Femur (tissue), 1 donor: Measurements from ENCODE around the gene ANGPTL4.

ENCODE experiments used
- DNase-seq: peaks from one replicate; pipeline ENCODE4 v3.0.0-alpha.2; 2017

Gene ANGPTL4

GRCh38 chr19:8421484-8422461 lies 57.8 kb downstream of the ANGPTL4 start:
- DNase-seq, result no peak

DNA sequence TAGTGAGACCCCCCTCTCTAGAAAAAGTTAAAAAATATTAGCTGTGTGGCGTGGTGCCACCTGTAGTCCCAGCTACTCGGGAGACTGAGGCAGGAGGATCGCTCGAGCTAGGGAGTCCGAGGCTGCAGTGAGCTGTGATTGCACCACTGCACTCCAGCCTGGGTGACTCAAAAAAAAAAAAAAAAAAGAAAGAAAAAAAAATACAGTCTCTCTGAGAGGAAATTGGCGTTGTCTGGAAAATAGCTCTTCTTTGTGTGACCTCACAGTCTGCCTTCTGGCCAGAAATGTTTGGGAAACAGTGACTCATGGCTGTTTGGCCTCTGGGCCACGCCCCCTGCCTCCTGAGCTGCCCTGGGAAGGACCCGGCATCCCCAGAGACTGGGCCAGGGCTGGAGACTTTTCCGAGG lies 59.9 kb downstream of the ANGPTL4 start:
- DNase-seq, result peak; percentile 93
